Glomerular visceral epithelial cell (primary cell): ENCODE results near the gene ZNF3.

Experiments used
- DNase-seq: peaks from one replicate; pipeline ENCODE4 v3.0.0-alpha.2; 2016; ENCODE audit errors: extremely low spot score

Gene ZNF3

GRCh38 chr7:100053215-100053614 lies 28.3 kb downstream of the ZNF3 start:
- peak; percentile 62 for DNase-seq

DNA sequence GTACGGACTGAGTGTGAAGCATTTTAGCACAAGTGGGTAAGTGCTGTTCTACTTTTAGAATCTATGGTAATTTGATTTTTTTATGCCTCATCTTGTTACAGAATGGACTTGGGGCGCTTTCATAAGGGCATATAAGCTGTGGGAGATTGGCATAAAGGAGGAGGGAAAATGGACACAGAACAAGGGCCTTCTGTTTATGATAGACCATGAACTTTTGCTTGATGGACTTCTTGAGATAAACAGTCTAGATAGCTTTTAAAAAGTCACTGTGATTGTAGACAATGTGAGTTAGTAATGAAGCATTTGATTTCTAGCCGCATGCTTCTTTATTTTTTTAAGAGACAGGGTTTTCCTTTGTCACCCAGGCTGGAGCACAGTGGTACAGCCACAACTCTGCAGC lies 29.9 kb downstream of the ZNF3 start:
- DNase-seq: no peak

- peak; percentile 80 for DNase-seq
Measured at GRCh38 chr7:100049441-100050291, 31.9 kb downstream of the ZNF3 start, which contains the start of gene ZSCAN21. Gene ZSCAN21 (plus strand): TSS chr7:100049774. CDS start chr7:100057007, 7,233 bp downstream.

DNA sequence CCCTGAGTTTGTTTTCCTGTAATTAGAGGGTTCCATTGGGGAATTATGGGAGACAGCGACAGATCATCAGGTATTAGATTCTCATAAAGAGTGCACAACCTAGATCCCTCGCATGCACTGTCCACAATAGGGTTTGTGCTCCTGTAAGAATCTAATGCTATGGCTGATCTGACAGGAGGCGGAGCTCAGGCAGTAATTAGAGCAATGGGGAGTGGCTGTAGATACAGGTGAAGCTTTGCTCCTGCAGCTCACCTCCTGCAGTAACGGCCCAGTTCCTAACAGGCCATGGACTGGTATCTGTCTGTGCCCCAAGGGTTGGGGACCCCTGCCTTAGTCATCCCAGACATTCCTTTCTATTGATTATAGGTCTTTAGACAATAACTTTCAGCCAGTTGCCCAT lies 32.8 kb downstream of the ZNF3 start:
- DNase-seq: no peak

GRCh38 chr7:100044718-100045117 lies 36.8 kb downstream of the ZNF3 start:
- DNase-seq: no peak

GRCh38 chr7:100040575-100040974 lies 40.9 kb downstream of the ZNF3 start:
- DNase-seq: no peak

- no peak for DNase-seq
Measured at GRCh38 chr7:100038326-100038725, 43.2 kb downstream of the ZNF3 start.

DNA sequence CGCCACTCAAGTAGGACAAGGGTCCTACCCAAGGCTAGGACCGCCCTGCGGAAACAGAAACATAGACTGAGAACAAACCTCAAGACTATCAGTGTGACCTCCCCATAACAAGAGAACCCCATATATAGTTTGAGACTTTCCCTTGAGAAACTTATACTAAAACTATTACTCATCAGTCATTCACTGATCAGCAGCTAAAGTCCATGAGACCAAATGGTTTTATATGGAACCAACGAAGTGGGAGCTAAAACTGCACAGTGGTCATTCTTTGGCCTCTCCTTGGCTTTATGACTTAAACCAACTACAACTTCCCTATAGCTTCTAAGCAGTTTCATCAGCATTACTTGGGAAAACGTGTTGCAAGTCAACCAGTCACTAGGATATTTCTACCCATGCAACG lies 45.6 kb downstream of the ZNF3 start:
- DNase-seq: no peak

GRCh38 chr7:100034871-100035510 lies 46.5 kb downstream of the ZNF3 start:
- peak; percentile 35 for DNase-seq

- DNase-seq: no peak
Measured at GRCh38 chr7:100033526-100033925, 48.0 kb downstream of the ZNF3 start.

GRCh38 chr7:100029596-100029995 lies 51.9 kb downstream of the ZNF3 start:
- DNase-seq: no peak

DNA sequence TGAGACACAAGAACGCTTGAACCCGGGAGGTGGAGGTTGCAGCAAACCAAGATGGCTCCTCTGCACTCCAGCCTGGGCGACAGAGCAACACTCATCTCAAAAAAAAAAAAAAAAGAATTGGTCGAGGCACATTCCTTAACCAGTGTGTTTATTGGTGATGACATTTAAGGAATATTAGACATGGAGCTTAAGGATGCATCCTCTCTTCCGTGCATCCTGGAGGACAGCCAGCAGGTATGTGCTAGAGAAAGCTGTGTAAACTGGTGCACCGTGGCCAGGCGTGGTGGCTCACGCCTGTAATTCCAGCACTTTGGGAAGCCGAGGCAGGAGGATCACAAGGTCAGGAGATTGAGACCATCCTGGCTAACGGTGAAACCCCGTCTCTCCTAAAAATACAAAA lies 54.3 kb downstream of the ZNF3 start:
- no peak for DNase-seq

- no peak for DNase-seq
Measured at GRCh38 chr7:100024020-100024619, 57.4 kb downstream of the ZNF3 start.

- no peak for DNase-seq
Measured at GRCh38 chr7:100023526-100023925, 58.0 kb downstream of the ZNF3 start.

DNA sequence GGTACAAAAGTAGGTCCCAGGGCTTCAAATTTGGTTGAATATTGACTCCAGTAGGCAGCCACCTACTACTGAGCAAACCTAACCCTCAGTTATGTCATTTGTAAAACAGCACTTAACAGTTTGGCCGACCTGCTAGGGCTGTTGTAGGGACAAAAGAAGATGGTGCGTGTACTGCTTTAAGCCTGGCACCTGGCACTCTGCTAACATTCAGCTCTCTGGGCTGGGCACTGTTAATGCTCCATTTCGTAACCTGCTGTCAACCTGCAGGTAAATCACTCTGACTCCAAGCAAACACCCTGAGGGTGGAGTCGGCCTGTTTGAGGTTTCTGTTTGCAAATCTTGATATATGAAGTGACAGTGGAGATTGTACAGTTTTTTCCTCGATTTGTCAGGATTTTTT lies 58.9 kb downstream of the ZNF3 start:
- no peak for DNase-seq

DNA sequence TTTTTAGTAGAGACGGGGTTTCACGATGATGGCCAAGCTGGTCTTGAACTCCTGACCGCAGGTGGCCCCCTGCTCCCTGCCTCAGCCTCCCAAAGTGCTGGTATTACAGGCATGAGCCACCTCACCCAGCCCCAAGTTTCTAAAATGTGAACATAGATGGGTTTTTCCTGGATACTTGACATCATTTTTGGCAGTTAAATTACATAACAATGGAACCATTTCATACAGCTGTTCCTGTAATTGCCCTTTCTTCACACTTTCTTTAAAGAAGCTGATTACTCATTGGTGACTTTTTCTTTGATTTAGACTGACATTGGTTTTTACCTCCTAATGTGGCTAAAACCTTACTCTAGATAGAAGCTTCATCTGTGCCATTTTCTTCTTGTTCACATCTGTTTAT lies 60.2 kb downstream of the ZNF3 start:
- DNase-seq: no peak
